ELF-1 (cell line): Measurements from ENCODE around the gene LDLRAP1.
A peak's percentile ranks its signal among the peaks of the same experiment; 100 is the strongest.
"Not testable (repeated sequence)": the region's sequence is repeated elsewhere in the genome, so short reads cannot be mapped to it uniquely, and the experiment has no call there.

Source experiments
- DNase-seq: peaks from one replicate; pipeline ENCODE4 v3.0.0-alpha.2; 2016; ENCODE audit warnings: low read depth, low spot score

The LDLRAP1 gene

DNA sequence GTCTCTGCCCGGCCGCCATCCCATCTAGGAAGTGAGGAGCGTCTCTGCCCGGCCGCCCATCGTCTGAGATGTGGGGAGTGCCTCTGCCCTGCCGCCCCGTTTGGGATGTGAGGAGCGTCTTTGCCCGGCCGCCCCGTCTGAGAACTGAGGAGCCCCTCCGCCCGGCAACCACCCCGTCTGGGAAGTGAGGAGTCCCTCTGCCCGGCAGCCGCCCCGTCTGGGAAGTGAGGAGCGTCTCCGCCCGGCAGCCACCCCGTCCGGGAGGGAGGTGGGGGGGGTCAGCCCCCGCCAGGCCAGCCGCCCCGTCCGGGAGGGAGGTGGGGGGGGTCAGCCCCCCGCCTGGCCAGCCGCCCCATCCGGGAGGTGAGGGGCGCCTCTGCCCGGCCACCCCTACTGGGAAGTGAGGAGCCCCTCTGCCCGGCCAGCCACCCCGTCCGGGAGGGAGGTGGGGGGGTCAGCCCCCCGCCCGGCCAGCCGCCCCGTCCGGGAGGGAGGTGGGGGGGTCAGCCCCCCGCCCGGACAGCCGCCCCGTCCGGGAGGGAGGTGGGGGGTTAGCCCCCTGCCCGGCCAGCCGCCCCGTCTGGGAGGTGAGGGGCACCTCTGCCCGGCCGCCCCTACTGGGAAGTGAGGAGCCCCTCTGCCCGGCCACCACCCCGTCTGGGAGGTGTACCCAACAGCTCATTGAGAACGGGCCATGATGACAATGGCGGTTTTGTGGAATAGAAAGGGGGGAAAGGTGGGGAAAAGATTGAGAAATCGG, 60.6 kb downstream of the LDLRAP1 start:
- DNase-seq: not testable (repeated sequence)

DNA sequence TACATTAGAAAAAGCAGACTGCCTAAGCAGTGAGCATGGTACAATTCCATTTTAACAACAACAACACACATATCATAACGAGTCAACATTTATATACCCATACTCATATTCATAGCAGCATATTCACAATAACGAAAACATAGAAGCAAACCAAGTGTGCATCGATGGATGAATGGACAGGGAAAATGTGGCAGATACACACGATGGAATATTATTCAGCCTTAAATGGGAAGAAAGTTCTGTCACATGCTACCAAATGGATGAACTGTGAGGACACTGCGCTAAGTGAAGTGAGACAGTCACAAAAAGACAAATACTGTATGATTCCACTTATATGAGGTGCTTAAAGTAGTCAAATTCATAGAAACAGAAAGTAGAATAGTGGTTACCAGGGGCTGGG, 63.7 kb downstream of the LDLRAP1 start:
- no peak for DNase-seq

DNA sequence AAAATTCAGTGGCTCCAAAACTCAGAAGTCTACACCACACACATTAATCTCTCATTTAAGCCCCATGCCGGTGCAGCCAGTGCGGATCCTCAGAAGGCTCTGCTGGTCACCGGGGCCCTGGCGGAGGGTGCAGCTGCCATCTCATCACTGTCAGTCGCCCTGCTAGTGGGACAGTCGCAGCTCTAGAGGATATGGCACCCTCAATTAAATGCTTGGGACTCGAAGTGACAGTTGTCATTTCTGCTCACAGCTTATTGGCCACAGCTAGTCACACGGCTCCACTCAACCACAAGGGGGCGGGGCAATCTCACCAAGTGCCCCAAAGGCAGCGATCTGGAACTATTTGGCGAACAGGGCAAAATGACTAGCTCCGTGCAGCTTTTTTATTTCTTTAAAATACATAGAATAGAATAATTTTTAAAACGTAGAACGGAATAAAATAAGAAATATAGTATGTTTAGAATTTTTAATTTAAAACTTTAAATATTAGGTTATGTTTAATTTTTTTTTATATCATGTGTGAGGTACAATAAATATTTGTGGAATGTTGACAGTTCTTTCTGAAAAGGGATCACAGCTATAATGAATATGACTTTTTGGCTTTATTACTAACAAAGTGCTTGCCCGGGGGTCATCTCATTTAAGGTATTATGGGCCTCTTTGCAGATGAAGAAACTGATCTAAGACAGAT, 65.2 kb downstream of the LDLRAP1 start:
- peak; percentile 83 for DNase-seq

DNA sequence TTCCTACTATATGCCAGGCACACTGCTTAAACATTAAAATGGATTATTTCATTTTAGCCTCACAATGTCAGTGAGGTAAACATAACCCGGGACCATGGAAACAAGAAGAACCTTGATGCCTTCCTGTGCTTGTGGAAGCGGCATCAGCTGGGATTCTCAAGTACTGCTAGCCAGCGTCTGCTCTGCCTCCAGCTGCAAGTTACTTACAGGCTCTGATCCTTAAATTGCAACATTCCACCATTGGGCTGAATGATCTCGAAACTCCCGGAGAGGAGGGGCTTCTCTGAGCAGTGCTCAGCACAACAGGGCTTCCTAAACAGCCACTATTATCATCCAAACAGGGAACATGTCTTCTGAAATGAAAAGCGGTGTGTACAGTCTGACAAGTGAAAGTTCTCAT, 66.5 kb downstream of the LDLRAP1 start:
- DNase-seq: peak; percentile 46

DNA sequence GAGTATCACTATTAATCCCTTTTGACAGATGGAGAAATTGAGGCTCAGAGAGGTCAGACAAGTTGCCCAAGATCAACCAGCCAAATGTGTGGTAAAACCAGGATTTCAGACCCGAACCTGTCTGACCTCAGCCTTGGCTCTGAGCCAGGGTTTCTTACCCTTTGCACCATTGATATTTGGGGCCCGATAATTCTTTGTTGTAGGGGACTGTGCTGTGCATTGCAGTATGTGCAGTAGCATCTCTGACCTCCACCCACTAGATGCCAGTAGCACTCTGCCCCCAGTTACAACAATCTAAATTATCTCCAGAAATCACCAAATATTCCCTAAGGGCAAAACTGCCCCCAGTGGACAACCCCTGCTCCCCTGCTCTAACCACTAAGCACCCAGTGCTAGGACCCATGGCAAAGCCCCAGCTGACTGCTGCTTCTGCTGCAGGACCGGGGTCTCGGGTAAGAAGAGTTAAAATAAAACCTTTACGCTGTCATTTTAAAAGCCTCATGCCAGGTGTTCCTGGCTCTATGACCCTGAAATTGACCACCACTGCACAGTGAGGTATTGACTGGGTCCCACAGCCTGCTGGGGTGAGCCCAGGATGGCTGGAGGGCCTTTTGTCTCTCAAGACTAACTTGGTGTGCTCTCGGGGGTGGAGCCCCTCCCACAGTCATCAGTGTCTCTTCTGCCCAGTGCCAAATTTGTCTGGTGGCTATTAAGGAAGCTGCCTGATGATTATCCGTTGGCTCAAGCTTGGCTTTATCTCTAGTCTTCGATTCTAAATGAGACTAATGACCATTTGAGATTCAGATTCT, 67.6 kb downstream of the LDLRAP1 start:
- DNase-seq: no peak

DNA sequence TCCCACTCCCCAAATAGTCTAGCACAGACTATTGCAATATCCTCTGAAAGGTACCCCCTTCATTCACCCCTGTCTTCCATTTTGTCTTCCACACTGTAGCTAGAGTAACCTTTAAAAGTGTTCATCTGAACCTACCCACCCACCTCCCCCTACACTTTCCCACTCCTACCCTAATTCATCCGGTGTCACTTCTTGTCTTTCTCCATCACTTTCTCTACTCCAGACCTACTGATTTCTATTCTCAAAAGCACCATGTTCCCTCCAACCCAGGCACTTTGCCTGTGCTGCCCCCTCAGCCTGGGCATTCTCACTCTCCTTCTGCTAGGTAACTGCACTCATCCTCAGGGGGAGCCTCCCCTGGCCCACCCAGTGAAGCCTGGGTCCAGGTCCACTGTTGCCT, 68.4 kb downstream of the LDLRAP1 start:
- DNase-seq: no peak

DNA sequence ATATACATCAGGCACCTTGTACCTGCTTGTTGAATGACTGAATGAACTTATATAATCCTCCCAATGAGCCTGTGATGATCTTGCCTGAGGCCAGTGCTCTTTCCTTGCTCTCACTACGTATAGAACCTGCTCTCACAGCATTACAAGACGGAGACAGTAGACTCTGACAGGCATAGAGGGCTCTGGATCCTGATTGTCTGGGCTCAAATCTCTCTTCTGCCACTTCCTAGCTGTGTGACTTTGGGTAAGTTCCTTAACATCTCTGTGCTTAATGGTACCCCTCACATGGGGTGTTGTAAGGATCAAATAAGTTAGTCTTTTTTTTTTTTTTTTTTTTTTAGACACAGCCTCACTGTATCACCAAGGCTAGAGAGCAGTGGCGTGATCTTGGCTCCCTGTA, 69.0 kb downstream of the LDLRAP1 start:
- no peak for DNase-seq

DNA sequence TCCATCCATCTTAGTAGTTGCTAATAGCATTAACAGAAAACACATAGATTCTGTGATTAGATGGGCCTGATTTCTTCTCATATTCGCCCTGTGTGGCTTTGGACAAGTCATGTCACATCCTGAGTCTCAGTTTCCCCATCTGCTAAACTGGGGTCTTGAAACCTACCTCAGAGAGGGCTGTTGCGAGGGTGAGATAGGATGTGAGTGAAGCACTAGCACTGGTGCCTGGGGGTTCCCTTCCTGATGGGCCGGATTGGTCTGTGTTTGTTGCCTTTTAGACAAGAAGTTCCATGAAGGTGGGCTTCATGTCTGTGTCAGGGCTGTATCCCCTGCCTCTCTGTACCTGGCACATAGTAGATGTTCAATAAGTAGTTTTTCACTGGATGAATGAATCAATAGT, 69.7 kb downstream of the LDLRAP1 start:
- no peak for DNase-seq

DNA sequence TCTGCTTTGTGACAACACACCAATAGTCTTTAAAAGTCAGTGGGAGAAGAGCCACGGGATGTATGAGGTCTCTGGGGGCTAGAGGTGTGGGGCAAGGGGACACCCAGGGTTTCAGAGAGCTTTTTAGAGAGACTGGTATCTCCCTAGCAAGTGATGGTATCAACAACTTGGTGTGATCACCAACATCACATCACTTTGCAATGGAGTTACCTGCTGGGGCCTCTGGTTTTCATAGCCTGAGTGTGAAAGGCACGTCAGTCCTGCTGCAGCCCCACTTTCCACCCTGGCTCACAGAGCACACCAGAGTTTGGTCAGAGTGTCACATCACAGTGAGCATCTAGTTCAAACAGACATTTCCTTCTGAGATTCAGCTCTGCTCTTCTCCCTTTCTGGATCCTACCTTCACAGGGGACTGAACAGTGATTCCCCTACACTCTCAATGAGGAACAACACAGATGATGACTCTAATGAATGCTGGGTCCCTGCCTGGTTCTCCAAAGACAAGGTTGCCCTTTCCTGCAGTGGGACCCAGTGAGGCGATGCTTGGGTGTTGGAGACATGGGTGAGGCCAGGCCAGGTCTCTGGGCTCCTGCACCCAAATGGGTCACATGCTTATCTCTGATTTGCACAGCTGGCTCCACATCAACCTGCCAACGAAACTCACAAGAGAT, 71.2 kb downstream of the LDLRAP1 start:
- DNase-seq: no peak

DNA sequence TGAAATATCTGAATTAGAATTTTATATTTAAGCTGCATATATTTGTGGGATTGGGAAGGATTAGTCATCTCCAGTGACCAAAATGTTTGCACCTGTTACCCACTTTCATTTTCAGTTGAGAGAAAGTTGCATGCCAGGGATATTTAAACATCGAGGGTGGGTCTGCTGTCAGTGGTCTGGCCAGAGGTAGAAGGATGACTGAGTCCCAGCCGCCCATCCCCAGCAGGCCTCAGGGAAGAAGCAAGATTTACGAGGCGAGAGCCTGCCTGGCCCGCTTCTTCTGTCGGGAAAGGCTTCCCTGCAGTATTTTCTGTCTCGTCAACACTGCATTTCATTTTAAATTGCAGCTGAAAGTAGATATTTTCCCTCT, 71.8 kb downstream of the LDLRAP1 start:
- DNase-seq: no peak

DNA sequence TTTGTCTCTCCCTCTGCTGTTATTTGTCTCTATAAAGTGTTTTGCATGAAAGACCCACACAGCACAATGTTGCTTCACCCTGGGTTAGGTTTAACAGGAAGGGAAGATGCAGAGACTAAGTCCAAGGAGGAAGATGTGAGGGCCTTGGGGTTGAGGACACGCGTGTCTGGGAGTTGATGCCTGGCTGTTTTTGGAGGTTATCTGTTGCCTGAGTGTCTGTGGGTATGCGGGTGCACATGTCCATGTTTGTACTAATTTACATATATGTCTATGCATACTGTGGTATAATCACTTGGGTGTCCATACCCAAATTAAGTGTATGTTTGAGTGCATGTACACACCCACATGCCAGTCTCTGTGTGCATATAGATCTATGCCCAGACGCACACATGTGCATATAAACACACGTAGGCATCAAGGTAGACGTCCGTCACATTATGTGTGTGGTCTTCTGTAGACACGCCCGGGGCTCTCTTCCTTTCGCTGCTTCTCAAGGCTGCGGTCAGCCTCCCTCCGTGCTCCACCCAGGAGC, 72.2 kb downstream of the LDLRAP1 start:
- no peak for DNase-seq

DNA sequence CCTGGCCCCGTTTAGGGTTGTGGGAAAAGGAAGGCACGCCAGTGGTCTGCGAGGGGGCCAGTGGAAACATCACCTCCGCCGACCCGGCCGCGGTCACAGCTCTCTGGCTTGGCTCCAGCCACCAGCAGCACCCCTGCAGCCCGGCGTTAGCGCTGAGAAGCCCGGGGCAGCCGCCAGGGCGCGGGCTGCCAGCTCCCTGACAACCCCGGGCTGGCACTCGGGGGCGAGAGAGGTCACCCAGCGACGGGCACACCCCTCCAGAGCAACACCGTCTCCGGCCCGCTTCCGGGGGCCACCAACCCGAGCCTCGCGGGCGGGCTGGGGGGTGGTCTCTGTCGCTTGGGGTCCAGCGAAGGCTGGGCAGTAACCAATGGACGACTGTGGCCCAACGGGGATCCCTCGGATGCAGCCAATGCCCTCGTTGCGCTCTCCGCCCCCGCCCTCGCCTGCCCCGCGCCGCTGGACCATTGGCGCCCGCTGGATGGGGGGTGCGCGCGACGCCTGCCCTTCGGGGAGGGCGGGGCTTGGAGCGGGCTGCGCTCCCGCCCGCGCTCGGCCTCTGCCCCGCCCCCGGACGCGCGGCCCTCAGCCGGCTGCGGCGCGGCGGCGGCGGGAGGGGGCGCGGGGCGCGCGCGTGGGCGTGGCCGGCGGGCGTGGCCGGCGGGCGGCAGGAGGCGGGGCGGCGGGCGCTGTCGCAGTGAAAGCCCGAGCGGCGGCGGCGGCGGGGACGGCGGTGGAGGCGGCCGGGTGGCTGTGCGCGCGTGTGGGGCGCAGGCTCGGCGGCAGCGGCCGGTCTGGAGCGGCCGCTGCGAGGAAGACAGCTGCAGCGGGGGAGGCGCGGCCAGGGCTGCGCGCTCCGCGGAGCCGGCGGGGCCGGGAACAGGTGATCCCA, 72.9 kb downstream of the LDLRAP1 start, which contains the start of gene MAN1C1:
Gene MAN1C1 (plus strand): TSS at position 697 of the 892 bp plus-strand sequence. CDS start 1,007 bp downstream, outside the sequence.
- DNase-seq: peak; percentile 89

DNA sequence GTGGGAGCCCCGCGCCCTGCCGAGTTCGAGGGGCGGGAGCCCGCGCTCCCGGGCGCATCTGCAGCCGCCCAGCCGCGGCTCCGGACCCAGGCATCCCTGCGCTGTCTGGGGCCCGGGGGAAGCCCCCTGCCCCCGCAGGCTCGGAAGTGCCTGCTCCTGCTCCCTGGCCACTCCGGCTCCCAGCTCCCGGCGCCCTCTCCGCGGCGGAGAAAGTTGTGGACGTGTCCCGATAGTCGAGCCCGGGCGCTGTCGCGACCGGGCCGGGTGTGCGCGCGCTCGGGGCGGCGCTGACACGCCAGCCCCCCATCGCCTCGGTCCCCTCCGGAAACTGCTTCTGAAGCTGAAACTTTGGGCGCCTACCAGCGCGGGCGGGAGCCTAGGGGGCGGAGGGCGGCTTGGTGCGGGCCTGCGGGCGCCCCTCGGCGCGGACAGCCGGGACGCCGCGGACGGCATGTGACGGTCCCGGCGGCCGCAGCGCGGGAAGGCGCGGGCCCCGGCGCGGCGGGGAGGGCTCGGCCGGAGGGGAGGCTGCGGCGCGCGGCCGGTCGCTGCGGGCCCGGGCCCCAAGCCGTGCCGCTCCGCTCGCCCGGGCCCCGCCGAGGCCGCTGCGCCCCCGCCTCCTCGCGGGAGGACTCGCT, 73.7 kb downstream of the LDLRAP1 start:
- peak; percentile 41 for DNase-seq

DNA sequence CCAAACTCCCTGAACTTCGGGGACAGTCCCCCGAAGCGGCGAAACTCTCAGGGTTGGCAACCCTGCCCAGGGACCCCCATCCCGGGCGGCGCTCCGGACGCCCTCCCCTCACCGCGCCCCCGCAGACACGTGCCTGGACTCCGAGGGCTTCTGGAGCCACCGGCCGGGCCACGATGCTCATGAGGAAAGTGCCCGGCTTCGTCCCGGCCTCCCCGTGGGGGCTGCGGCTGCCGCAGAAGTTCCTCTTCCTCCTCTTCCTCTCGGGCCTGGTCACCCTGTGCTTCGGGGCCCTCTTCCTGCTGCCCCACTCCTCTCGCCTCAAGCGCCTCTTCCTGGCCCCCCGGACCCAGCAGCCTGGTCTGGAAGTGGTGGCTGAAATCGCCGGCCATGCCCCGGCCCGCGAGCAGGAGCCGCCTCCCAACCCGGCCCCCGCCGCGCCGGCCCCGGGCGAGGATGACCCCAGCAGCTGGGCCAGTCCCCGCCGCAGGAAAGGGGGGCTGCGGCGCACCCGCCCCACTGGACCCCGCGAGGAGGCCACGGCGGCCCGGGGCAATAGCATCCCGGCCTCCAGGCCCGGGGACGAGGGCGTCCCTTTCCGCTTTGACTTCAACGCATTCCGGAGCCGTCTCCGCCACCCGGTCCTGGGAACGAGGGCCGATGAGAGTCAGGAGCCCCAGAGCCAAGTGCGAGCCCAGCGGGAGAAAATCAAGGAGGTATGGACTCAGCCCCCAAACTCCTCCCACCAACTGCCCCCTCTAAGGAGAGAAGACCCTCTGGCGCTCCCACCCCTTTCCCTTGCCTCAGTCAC, 74.4 kb downstream of the LDLRAP1 start:
- peak; percentile 32 for DNase-seq

DNA sequence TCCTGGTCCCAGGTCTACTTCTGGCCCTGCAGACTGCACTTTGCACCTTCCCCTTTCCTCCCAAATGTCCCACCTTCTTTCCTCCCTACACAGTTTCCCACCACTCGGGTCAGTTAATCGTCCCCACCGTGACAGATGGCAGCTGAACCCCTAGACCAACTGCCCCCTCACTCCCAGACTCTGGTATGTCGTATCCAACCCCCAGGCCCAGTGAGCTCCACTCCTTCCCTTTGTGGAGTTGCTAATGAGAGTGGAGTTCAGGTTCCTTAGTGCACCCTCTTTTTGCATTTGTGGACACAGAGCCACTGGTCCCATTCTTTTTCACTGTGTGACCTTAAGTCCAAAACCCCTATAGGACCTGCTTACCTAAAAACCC, 75.0 kb downstream of the LDLRAP1 start:
- no peak for DNase-seq
